K562 (cell line): ENCODE data around the gene COX6B1. TPM values are rescaled to one million over a fixed set of nuclear protein-coding genes. Genes with fewer than 3 reads are reported as not detected.
A peak's percentile ranks its signal among the peaks of the same experiment; 100 is the strongest.

Experiments
- ATAC-seq: fragments of 200-7000 bp; cut with Tn5 transposase; 3 replicates; pipeline ENCODE4 v1.9.1; 2020; ENCODE audit warnings: moderate library complexity
- BruUV-seq: library from RNA; stranded (reverse); fragments of 400-500 nt; replicated peaks from 2 replicates; lab custom pipeline; 2021; lab: Mats Ljungman, UMichigan
- CTCF ChIA-PET: fragments of 300-600 bp; formaldehyde crosslinking; extraction: SDS; loops from one replicate; lab custom pipeline; 2021; ENCODE audit warnings: low intra/inter-chr PET ratio; lab: Yijun Ruan, JAX
- POLR2A ChIA-PET: fragments of 300-600, 350-650 bp; sonication (Branson Sonifier 250); formaldehyde crosslinking; extraction: SDS; loops from one replicate; lab custom pipeline; 2021; ENCODE audit warnings: antibody characterized with exemption, inconsistent platforms; lab: Yijun Ruan, JAX
- DNase-seq, 4 experiments: peaks; one replicate each; pipeline versions ENCODE4 v3.0.0 to v3.0.0-alpha.2; 2011 to 2018; ENCODE audit warnings: low spot score in 3 of 4, mixed read lengths in 3 of 4; ENCODE audit errors: extremely low read depth in 1 of 4
- FAIRE-seq: peaks from 2 replicates; lab custom pipeline; 2011; peaks lifted over from hg19 to GRCh38; lab: Jason Lieb, UNC
- H2AFZ ChIP-seq: 2 replicates; pipeline ENCODE4 v1.6.0; 2011; ENCODE audit warnings: low read depth, low read length, control low read depth, inconsistent platforms
- H3K27ac ChIP-seq: fragments of 200-600 bp; 3 replicates; pipeline ENCODE4 v1.8.0; 2011; ENCODE audit warnings: low read depth, mild to moderate bottlenecking, control low read depth, inconsistent platforms, low read length, moderate library complexity, mixed read lengths; ENCODE audit errors: extremely low read depth
- H3K27me3 ChIP-seq, 2 experiments: fragments of 300-600 bp in 1 of 2; 2 replicates in 1 of 2; 3 replicates in 1 of 2; pipeline versions ENCODE4 v1.6.0 to v1.8.0; 2011; ENCODE audit warnings: inconsistent platforms in 2 of 2, low read length in 2 of 2, mild to moderate bottlenecking in 1 of 2, mixed read lengths in 1 of 2, moderate library complexity in 1 of 2; ENCODE audit not compliant: control insufficient read depth in 2 of 2, insufficient read depth in 2 of 2
- H3K36me3 ChIP-seq: fragments of 300-600 bp; 3 replicates; pipeline ENCODE4 v1.8.0; 2011; ENCODE audit warnings: mild to moderate bottlenecking, low read length, inconsistent platforms; ENCODE audit not compliant: control insufficient read depth, insufficient read depth
- H3K4me1 ChIP-seq, 2 experiments: fragments of 200-600 bp in 1 of 2; replicated peaks in 1 of 2; 2 replicates in 1 of 2; 3 replicates in 1 of 2; pipeline versions ENCODE4 v1.5.1 to v1.8.0; 2011; ENCODE audit warnings: inconsistent platforms in 2 of 2, low read length in 2 of 2, mild to moderate bottlenecking in 1 of 2, mixed read lengths in 1 of 2, moderate library complexity in 1 of 2; ENCODE audit not compliant: control insufficient read depth in 2 of 2, insufficient read depth in 2 of 2
- H3K4me2 ChIP-seq: 2 replicates; pipeline ENCODE4 v1.6.1; 2011; ENCODE audit warnings: low read length, control low read depth, inconsistent platforms, mixed read lengths; ENCODE audit not compliant: insufficient read depth
- H3K4me3 ChIP-seq: fragments of 200-600 bp; sonication (generic), shearing (Covaris generic); 2 replicates; pipeline ENCODE4 v1.5.1; 2016; ENCODE audit warnings: control low read depth, inconsistent platforms
- H3K79me2 ChIP-seq: fragments of 200-600 bp; 3 replicates; pipeline ENCODE4 v1.8.0; 2011; ENCODE audit warnings: low read length, inconsistent platforms; ENCODE audit not compliant: control insufficient read depth, insufficient read depth
- H3K9ac ChIP-seq, 2 experiments: 2 replicates each; pipeline versions ENCODE4 v1.6.0 to v1.6.1; 2011; ENCODE audit warnings: low read depth in 2 of 2, low read length in 2 of 2, control low read depth in 1 of 2, inconsistent platforms in 1 of 2, mild to moderate bottlenecking in 1 of 2, mixed read lengths in 1 of 2; ENCODE audit not compliant: insufficient read depth in 1 of 2
- H3K9me1 ChIP-seq: one replicate; pipeline ENCODE4 v1.6.0; 2011; ENCODE audit warnings: inconsistent platforms, mild to moderate bottlenecking, low read length, moderate library complexity; ENCODE audit not compliant: control insufficient read depth, insufficient read depth
- H3K9me3 ChIP-seq: replicated peaks from 2 replicates; pipeline ENCODE4 v1.5.1; 2011; ENCODE audit warnings: low read depth, low read length, inconsistent platforms; ENCODE audit not compliant: control insufficient read depth, insufficient read depth
- H4K20me1 ChIP-seq: replicated peaks from 2 replicates; pipeline ENCODE4 v1.6.1; 2011; ENCODE audit warnings: low read length, inconsistent platforms, mixed read lengths; ENCODE audit not compliant: control insufficient read depth, insufficient read depth
- ATF1 ChIP-seq, 2 experiments: fragments of 450-650 bp in 1 of 2; IDR thresholded peaks; 2 replicates each; pipeline ENCODE4 v1.6.1; 2016; ENCODE audit warnings: missing compliant biosample characterization in 1 of 2, missing genetic modification characterization in 1 of 2
- CREB1 ChIP-seq, 2 experiments: sonication (generic) in 1 of 2; formaldehyde crosslinking in 1 of 2; IDR thresholded peaks; 2 replicates each; pipeline versions ENCODE4 v1.6.1 to v1.8.0; 2012 to 2022; ENCODE audit warnings: inconsistent platforms in 1 of 2, mild to moderate bottlenecking in 1 of 2, missing genetic modification reagents in 1 of 2, moderate library complexity in 1 of 2
- HNRNPL ChIP-seq: fragments of 200-400 bp; formaldehyde crosslinking; IDR thresholded peaks from 2 replicates; pipeline ENCODE4 v1.6.1; 2017; ENCODE audit warnings: low read depth, mild to moderate bottlenecking, low read length
- NONO ChIP-seq, 2 experiments: fragments of 200-400 bp in 1 of 2; fragments of 450-650 bp in 1 of 2; formaldehyde crosslinking in 1 of 2; IDR thresholded peaks; 2 replicates each; pipeline ENCODE4 v1.6.1; 2017; ENCODE audit warnings: low read depth in 2 of 2, mild to moderate bottlenecking in 2 of 2, moderate library complexity in 2 of 2, low read length in 1 of 2
- POLR2A ChIP-seq: fragments of 450-650 bp; conservative IDR thresholded peaks from 2 replicates; pipeline ENCODE4 v1.6.1; 2016
- ZNF316 ChIP-seq: fragments of 450-650 bp; IDR thresholded peaks from 2 replicates; pipeline ENCODE4 v1.6.1; 2016
- ZNF583 ChIP-seq: fragments of 250-450 bp; sonication (Bioruptor Pico); IDR thresholded peaks from 2 replicates; pipeline ENCODE4 v1.4.0; 2020
- WGBS: fragments of 100-300 bp; shearing (Covaris generic); methylation state at CpG from one replicate; pipeline ENCODE4 v1.1.6; 2016; ENCODE audit warnings: low coverage, mixed read lengths; ENCODE audit not compliant: insufficient coverage; ENCODE audit errors: missing lambda C conversion rate; 5-methylcytosine and 5-hydroxymethylcytosine counted together
- in situ Hi-C: fragments of 300-500 bp; cut with MboI; formaldehyde crosslinking; loops from 4 replicates; pipeline ENCODE4 v1.15.0; 2018; ENCODE audit warnings: inconsistent platforms, mixed read lengths
- intact Hi-C: fragments of 100-400 bp; cut with micrococcal nuclease; formaldehyde crosslinking; loops from 2 replicates; pipeline ENCODE4 v1.14.2; 2022
- polyA plus RNA-seq, 8 experiments: library from polyadenylated mRNA; depleted of rRNA in 4 of 8; stranded (reverse) in 5 of 8; unstranded in 3 of 8; fragments of >200 nt; fragmentation: Nextera tagmentation in 2 of 8; fragmentation: Illumina TruSeq in 1 of 8; extraction: Ambion mirVana in 2 of 8; extraction: Trizol in 1 of 8; gene quantifications; 2 replicates each; pipeline versions ENCODE4 v1.2.1 to v1.2.3, GENCODE V29; 2011 to 2014; ENCODE audit warnings: inconsistent platforms in 1 of 8, missing spikeins in 1 of 8
- total RNA-seq, 7 experiments: library from RNA; depleted of rRNA in 6 of 7; stranded (reverse); fragments of >200 nt in 6 of 7; fragmentation: Illumina TruSeq in 2 of 7; extraction: Trizol in 2 of 7; gene quantifications; 2 replicates each; pipeline versions ENCODE4 v1.2.1 to v1.2.3, GENCODE V29; 2011 to 2021; ENCODE audit warnings: low replicate concordance in 1 of 7
- TF ChIP-seq, protein P1 (sequence below): fragments of 450-650 bp; IDR thresholded peaks from 2 replicates; pipeline ENCODE4 v1.6.1; 2017; ENCODE audit warnings: antibody characterized with exemption, mild to moderate bottlenecking

Gene COX6B1
- total and polyA plus RNA-seq, 9 of the 15 experiments (the other 6 are each of a cell fraction or from before 2014, with no cell fraction given) = 777 to 2,393 (median 1,219) TPM

DNA sequence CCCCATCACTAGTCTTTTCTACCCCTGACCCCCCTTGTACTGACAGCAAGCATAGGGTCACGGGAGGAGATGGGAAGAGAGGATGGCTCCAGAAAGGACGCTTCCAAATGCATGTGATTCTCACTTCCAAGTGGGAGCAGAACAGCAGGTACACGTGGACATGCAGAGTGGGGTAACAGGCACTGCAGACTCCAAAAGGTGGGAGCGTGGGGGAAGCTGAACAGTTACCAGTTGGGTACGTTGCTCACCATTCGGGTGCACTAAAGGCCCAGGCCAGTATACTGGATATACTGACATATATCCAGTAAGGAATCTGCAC is 8.8 kb upstream of the COX6B1 start:
- Histone ChIP-seq H3K27ac (peak overlapping the region; percentile 12; the same call in 1 of the 3 replicates), H3K9ac (peak overlapping the region in 1 of 2 experiments; percentile 55; a peak in 1 of 4 replicates), H3K4me1 (peaks cover 21 to 42% of the 10 kb centered on the region in 2 experiments), H3K4me2 (no peak overlapping the region), H3K4me3 (no peak overlapping the region), H3K9me3 (no peaks in the 10 kb centered on the region), H3K36me3 (peaks cover 39% of the 10 kb centered on the region), H3K27me3 (no peaks in the 10 kb centered on the region), H2AFZ (no peak overlapping the region), H4K20me1 (no peaks in the 10 kb centered on the region), H3K9me1 (no peaks in the 10 kb centered on the region), H3K79me2 (no peaks in the 10 kb centered on the region)
- TF ChIP-seq, protein P1, sequence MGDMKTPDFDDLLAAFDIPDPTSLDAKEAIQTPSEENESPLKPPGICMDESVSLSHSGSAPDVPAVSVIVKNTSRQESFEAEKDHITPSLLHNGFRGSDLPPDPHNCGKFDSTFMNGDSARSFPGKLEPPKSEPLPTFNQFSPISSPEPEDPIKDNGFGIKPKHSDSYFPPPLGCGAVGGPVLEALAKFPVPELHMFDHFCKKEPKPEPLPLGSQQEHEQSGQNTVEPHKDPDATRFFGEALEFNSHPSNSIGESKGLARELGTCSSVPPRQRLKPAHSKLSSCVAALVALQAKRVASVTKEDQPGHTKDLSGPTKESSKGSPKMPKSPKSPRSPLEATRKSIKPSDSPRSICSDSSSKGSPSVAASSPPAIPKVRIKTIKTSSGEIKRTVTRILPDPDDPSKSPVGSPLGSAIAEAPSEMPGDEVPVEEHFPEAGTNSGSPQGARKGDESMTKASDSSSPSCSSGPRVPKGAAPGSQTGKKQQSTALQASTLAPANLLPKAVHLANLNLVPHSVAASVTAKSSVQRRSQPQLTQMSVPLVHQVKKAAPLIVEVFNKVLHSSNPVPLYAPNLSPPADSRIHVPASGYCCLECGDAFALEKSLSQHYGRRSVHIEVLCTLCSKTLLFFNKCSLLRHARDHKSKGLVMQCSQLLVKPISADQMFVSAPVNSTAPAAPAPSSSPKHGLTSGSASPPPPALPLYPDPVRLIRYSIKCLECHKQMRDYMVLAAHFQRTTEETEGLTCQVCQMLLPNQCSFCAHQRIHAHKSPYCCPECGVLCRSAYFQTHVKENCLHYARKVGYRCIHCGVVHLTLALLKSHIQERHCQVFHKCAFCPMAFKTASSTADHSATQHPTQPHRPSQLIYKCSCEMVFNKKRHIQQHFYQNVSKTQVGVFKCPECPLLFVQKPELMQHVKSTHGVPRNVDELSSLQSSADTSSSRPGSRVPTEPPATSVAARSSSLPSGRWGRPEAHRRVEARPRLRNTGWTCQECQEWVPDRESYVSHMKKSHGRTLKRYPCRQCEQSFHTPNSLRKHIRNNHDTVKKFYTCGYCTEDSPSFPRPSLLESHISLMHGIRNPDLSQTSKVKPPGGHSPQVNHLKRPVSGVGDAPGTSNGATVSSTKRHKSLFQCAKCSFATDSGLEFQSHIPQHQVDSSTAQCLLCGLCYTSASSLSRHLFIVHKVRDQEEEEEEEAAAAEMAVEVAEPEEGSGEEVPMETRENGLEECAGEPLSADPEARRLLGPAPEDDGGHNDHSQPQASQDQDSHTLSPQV = 0 out of 2 replicates have a peak, but pooled peaks have one; percentile 24
- TF ChIP-seq ZNF316 = no peak
- 0 out of 2 replicates have a peak, but pooled peaks have one; percentile 15 for TF ChIP-seq POLR2A
- no peak for TF ChIP-seq NONO (IDR thresholded peaks at IDR 0.05; ENCODE audit: low read depth in 2 of 2, low read length in 1 of 2)
- TF ChIP-seq ATF1 (CRISPR knock-in tag; IDR thresholded peaks at IDR 0.05) = no peak
- TF ChIP-seq ATF1 (tag; IDR thresholded peaks at IDR 0.05) = peak; percentile 22; the same call in 1 of the 2 replicates
- TF ChIP-seq ZNF583 (CRISPR knock-in tag) = no peak
- no peak for TF ChIP-seq HNRNPL
- 0 out of 2 replicates have a peak, but pooled peaks have one; percentile 1 for TF ChIP-seq CREB1 (IDR thresholded peaks at IDR 0.05)
- TF ChIP-seq CREB1 (CRISPR knock-in tag; IDR thresholded peaks at IDR 0.05) = no peak
- WGBS = 65% methylated on average over 6 of the region's 6 CpGs
- ATAC-seq = no peak
- no TSS peak for BruUV-seq
- in situ Hi-C loops = no loop called here
- no peak for FAIRE-seq
- POLR2A ChIA-PET = no interaction called here
- intact Hi-C loops = no loop called here
- DNase-seq = no peak
- CTCF ChIA-PET = no interaction called here
